Measurements from ENCODE around the gene ZBTB8OS.

The ZBTB8OS gene

DNA sequence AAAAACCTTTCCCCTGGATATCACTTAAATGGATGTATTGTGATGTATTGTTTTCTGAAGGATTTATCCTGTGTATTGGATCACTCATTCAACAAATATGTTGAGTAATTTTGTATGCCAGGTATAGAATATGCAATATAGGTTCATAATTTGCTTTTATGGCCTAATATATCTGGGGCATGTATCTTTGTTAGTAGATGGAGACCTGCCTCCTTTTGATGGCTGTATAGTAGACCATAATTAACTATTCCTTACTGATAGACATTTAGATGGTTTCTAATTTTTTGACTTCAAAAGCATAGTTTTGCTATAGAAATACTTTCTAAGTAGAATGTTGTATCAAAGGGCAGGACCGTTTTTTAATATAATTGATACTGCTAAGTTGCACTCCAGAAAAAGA, 9.2 kb upstream of the ZBTB8OS start:
- no peak overlapping the region for H2BK120ac ChIP-seq (ENCODE audit: low read depth, low read length)
- H4K5ac ChIP-seq (ENCODE audit: low read length), result no peak overlapping the region
- no peaks in the 10 kb centered on the region for H3K27me3 ChIP-seq (ENCODE audit: insufficient read depth, low read length, poor library complexity)
- H2AK5ac ChIP-seq (ENCODE audit: low read length), result no peak overlapping the region
- peaks cover 5% of the 10 kb centered on the region for H3K79me1 ChIP-seq (ENCODE audit: low read length)
- H3K36me3 ChIP-seq (ENCODE audit: control insufficient read depth, insufficient read depth, low read length), result peaks cover 5% of the 10 kb centered on the region
- no peak overlapping the region for H3K9ac ChIP-seq (ENCODE audit: low read length)
- no peak overlapping the region for H3K4me2 ChIP-seq (ENCODE audit: low read length)
- no peak overlapping the region for H3K4ac ChIP-seq (ENCODE audit: low read depth, low read length)
- no peak overlapping the region for H3K56ac ChIP-seq (ENCODE audit: low read length)
- no peak overlapping the region for H3K4me3 ChIP-seq (ENCODE audit: low read length)
- H2BK15ac ChIP-seq (replicated peaks; ENCODE audit: low read depth), result no peak overlapping the region
- no CpG with 5 or more reads among the region's 1 CpG for WGBS (ENCODE audit: extremely low coverage, insufficient coverage, low lambda C conversion rate)
- no peak for DNase-seq
- H3K23ac ChIP-seq (ENCODE audit: low read length), result no peak overlapping the region
- no peak overlapping the region for H4K8ac ChIP-seq (ENCODE audit: low read depth, low read length)
- H2BK5ac ChIP-seq (ENCODE audit: low read length), result no peak overlapping the region
- peaks cover 25% of the 10 kb centered on the region for H3K79me2 ChIP-seq (ENCODE audit: control insufficient read depth, insufficient read depth, low read length)
- H3K27ac ChIP-seq (ENCODE audit: low read depth, low read length), result no peak overlapping the region
- H3K4me1 ChIP-seq (ENCODE audit: control insufficient read depth, low read depth, low read length), result no peaks in the 10 kb centered on the region
- H3K18ac ChIP-seq (ENCODE audit: low read length), result no peak overlapping the region

- Histone ChIP-seq H3K23ac (ENCODE audit: low read length) (no peak overlapping the region), H3K27ac (ENCODE audit: low read depth, low read length) (peak overlapping the region; percentile 11), H2BK5ac (ENCODE audit: low read length) (no peak overlapping the region), H3K9ac (ENCODE audit: low read length) (peak overlapping the region; percentile 98), H3K4me1 (ENCODE audit: control insufficient read depth, low read depth, low read length) (peaks cover 3% of the 10 kb centered on the region), H3K79me2 (ENCODE audit: control insufficient read depth, insufficient read depth, low read length) (peaks cover 55% of the 10 kb centered on the region), H2BK120ac (ENCODE audit: low read depth, low read length) (no peak overlapping the region), H3K4ac (ENCODE audit: low read depth, low read length) (no peak overlapping the region), H3K36me3 (ENCODE audit: control insufficient read depth, insufficient read depth, low read length) (peaks cover 4% of the 10 kb centered on the region), H3K4me2 (ENCODE audit: low read length) (peak overlapping the region; percentile 41), H3K27me3 (ENCODE audit: insufficient read depth, low read length, poor library complexity) (no peaks in the 10 kb centered on the region), H2BK15ac (replicated peaks; ENCODE audit: low read depth) (no peak overlapping the region), H4K5ac (ENCODE audit: low read length) (no peak overlapping the region), H3K4me3 (ENCODE audit: low read length) (no peak overlapping the region), H3K18ac (ENCODE audit: low read length) (no peak overlapping the region), H3K56ac (ENCODE audit: low read length) (peak overlapping the region; percentile 95), H4K8ac (ENCODE audit: low read depth, low read length) (no peak overlapping the region), H3K79me1 (ENCODE audit: low read length) (peaks cover 5% of the 10 kb centered on the region), H2AK5ac (ENCODE audit: low read length) (no peak overlapping the region)
- DNase-seq, result no peak
- no CpG with 5 or more reads among the region's 16 CpGs for WGBS (ENCODE audit: extremely low coverage, insufficient coverage, low lambda C conversion rate)
Measured at GRCh38 chr1:32652244-32652962, 2.1 kb upstream of the ZBTB8OS start.

DNA sequence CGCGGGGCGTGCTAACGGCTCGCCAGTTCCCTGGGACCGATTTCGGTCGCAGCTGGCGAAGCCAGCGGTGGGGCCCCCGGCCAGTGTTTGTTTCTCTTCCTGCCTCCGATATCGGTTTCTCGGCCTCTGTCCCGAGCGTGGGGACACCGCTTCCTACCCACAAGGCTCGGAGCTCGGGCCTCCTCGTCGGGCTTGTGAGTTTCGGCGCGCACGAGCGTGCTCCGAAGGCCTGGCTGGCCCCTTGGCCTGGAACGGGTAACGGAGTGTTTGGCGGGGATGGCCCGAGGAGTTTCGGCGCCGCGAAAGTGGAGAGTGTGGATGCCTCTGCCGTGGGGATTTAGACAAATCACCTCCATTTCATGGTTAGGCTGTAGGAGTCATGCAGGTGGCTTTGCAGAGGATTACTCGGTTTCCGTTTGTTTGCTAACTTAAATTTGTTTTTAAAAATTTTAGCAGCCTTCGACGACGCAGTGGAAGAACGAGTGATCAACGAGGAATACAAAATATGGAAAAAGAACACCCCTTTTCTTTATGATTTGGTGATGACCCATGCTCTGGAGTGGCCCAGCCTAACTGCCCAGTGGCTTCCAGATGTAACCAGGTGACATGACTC, 1.2 kb upstream of the ZBTB8OS start:
- peaks cover 3% of the 10 kb centered on the region for H3K4me1 ChIP-seq (ENCODE audit: control insufficient read depth, low read depth, low read length)

GRCh38 chr1:32650752-32651460, 556 bp upstream of the ZBTB8OS start, which contains the start of gene RBBP4:
Gene RBBP4 (plus strand): TSS chr1:32651208. CDS start chr1:32651307, 99 bp downstream.
- peak within 1 kb of the TSS; percentile 97 for H3K18ac ChIP-seq (ENCODE audit: low read length)
- WGBS (ENCODE audit: extremely low coverage, insufficient coverage, low lambda C conversion rate), result no CpG with 5 or more reads among the region's 67 CpGs
- peak within 1 kb of the TSS; percentile 84 for H2BK120ac ChIP-seq (ENCODE audit: low read depth, low read length)

More for the DNA sequence above, 1.2 kb upstream of the ZBTB8OS start:
- H3K79me2 ChIP-seq (ENCODE audit: control insufficient read depth, insufficient read depth, low read length), result peaks cover 51% of the 10 kb centered on the region
- no peak overlapping the region for H2BK120ac ChIP-seq (ENCODE audit: low read depth, low read length)
- peak overlapping the region; percentile 95 for H3K56ac ChIP-seq (ENCODE audit: low read length)
- H3K79me1 ChIP-seq (ENCODE audit: low read length), result peaks cover 6% of the 10 kb centered on the region
- H2BK15ac ChIP-seq (replicated peaks; ENCODE audit: low read depth), result no peak overlapping the region
- no CpG with 5 or more reads among the region's 43 CpGs for WGBS (ENCODE audit: extremely low coverage, insufficient coverage, low lambda C conversion rate)
- H3K27me3 ChIP-seq (ENCODE audit: insufficient read depth, low read length, poor library complexity), result no peaks in the 10 kb centered on the region
- DNase-seq, result no peak
- H2BK5ac ChIP-seq (ENCODE audit: low read length), result peak overlapping the region; percentile 89
- H3K36me3 ChIP-seq (ENCODE audit: control insufficient read depth, insufficient read depth, low read length), result peaks cover 2% of the 10 kb centered on the region
- peak overlapping the region; percentile 88 for H3K18ac ChIP-seq (ENCODE audit: low read length)
- peak overlapping the region; percentile 17 for H3K4me2 ChIP-seq (ENCODE audit: low read length)
- H4K5ac ChIP-seq (ENCODE audit: low read length), result no peak overlapping the region
- peak overlapping the region; percentile 17 for H4K8ac ChIP-seq (ENCODE audit: low read depth, low read length)
- no peak overlapping the region for H2AK5ac ChIP-seq (ENCODE audit: low read length)
- peak overlapping the region; percentile 98 for H3K9ac ChIP-seq (ENCODE audit: low read length)
- H3K23ac ChIP-seq (ENCODE audit: low read length), result peak overlapping the region; percentile 3
- peak overlapping the region; percentile 95 for H3K4ac ChIP-seq (ENCODE audit: low read depth, low read length)
- peak overlapping the region; percentile 54 for H3K4me3 ChIP-seq (ENCODE audit: low read length)
- peak overlapping the region; percentile 84 for H3K27ac ChIP-seq (ENCODE audit: low read depth, low read length)

GRCh38 chr1:32647308-32648134, 2.8 kb downstream of the ZBTB8OS start:
- Histone ChIP-seq H3K4me1 (ENCODE audit: control insufficient read depth, low read depth, low read length) (no peaks in the 10 kb centered on the region), H3K9ac (ENCODE audit: low read length) (no peak overlapping the region), H3K79me2 (ENCODE audit: control insufficient read depth, insufficient read depth, low read length) (peaks cover 32% of the 10 kb centered on the region), H3K56ac (ENCODE audit: low read length) (no peak overlapping the region), H4K8ac (ENCODE audit: low read depth, low read length) (no peak overlapping the region), H3K36me3 (ENCODE audit: control insufficient read depth, insufficient read depth, low read length) (no peaks in the 10 kb centered on the region), H3K4ac (ENCODE audit: low read depth, low read length) (no peak overlapping the region), H4K5ac (ENCODE audit: low read length) (no peak overlapping the region), H2BK5ac (ENCODE audit: low read length) (no peak overlapping the region), H3K27ac (ENCODE audit: low read depth, low read length) (no peak overlapping the region), H2BK15ac (replicated peaks; ENCODE audit: low read depth) (no peak overlapping the region), H2BK120ac (ENCODE audit: low read depth, low read length) (no peak overlapping the region), H2AK5ac (ENCODE audit: low read length) (no peak overlapping the region), H3K79me1 (ENCODE audit: low read length) (peaks cover 9% of the 10 kb centered on the region), H3K4me2 (ENCODE audit: low read length) (no peak overlapping the region), H3K27me3 (ENCODE audit: insufficient read depth, low read length, poor library complexity) (no peaks in the 10 kb centered on the region), H3K23ac (ENCODE audit: low read length) (no peak overlapping the region), H3K18ac (ENCODE audit: low read length) (no peak overlapping the region), H3K4me3 (ENCODE audit: low read length) (no peak overlapping the region)
- WGBS (ENCODE audit: extremely low coverage, insufficient coverage, low lambda C conversion rate), result no CpG with 5 or more reads among the region's 6 CpGs
- DNase-seq, result no peak

More at GRCh38 chr1:32650752-32651460, 556 bp upstream of the ZBTB8OS start, which contains the start of gene RBBP4:
- H3K27me3 ChIP-seq (ENCODE audit: insufficient read depth, low read length, poor library complexity), result no peaks in the 10 kb centered on the region
- peak; percentile 99 for DNase-seq
- H3K27ac ChIP-seq (ENCODE audit: low read depth, low read length), result peak within 1 kb of the TSS; percentile 95
- H3K4ac ChIP-seq (ENCODE audit: low read depth, low read length), result peak within 1 kb of the TSS; percentile 95
- peak within 1 kb of the TSS; percentile 35 for H3K4me2 ChIP-seq (ENCODE audit: low read length)
- peak within 1 kb of the TSS; percentile 95 for H3K56ac ChIP-seq (ENCODE audit: low read length)
- peak within 1 kb of the TSS; percentile 98 for H3K9ac ChIP-seq (ENCODE audit: low read length)
- no peak within 1 kb of the TSS for H2AK5ac ChIP-seq (ENCODE audit: low read length)
- peaks cover 49% of the 10 kb centered on the region for H3K79me2 ChIP-seq (ENCODE audit: control insufficient read depth, insufficient read depth, low read length)
- peak within 1 kb of the TSS; percentile 43 for H4K5ac ChIP-seq (ENCODE audit: low read length)
- peak within 1 kb of the TSS; percentile 3 for H3K23ac ChIP-seq (ENCODE audit: low read length)
- H3K79me1 ChIP-seq (ENCODE audit: low read length), result peaks cover 6% of the 10 kb centered on the region
- peaks cover 3% of the 10 kb centered on the region for H3K4me1 ChIP-seq (ENCODE audit: control insufficient read depth, low read depth, low read length)
- H2BK15ac ChIP-seq (replicated peaks; ENCODE audit: low read depth), result no peak within 1 kb of the TSS
- peak within 1 kb of the TSS; percentile 97 for H4K8ac ChIP-seq (ENCODE audit: low read depth, low read length)
- peak within 1 kb of the TSS; percentile 89 for H2BK5ac ChIP-seq (ENCODE audit: low read length)
- H3K4me3 ChIP-seq (ENCODE audit: low read length), result peak within 1 kb of the TSS; percentile 64
- H3K36me3 ChIP-seq (ENCODE audit: control insufficient read depth, insufficient read depth, low read length), result peaks cover 2% of the 10 kb centered on the region
